ENCODE results near the gene SLC35A5.

The SLC35A5 gene

DNA sequence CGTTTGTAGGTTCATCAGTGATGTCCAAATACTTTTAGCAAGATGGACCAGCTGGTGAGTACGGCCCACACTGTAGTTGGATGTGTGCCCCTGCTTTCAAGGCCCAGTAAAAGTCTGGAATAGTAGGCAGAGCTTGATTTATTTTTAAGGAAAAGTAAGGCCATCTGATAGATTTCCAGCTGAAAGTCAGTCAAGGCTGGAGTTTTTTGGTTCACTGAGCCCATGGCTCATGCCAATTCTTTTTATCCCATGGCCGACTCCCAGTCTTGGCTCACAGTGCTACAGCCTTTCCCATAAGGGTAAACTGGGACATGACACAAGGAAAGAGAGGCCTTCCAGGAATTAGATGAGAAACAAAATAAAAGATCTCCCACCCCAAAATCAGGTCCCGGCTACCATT lies 65.6 kb downstream of the SLC35A5 start:
- no peak for DNase-seq (ENCODE audit: low read depth)

DNA sequence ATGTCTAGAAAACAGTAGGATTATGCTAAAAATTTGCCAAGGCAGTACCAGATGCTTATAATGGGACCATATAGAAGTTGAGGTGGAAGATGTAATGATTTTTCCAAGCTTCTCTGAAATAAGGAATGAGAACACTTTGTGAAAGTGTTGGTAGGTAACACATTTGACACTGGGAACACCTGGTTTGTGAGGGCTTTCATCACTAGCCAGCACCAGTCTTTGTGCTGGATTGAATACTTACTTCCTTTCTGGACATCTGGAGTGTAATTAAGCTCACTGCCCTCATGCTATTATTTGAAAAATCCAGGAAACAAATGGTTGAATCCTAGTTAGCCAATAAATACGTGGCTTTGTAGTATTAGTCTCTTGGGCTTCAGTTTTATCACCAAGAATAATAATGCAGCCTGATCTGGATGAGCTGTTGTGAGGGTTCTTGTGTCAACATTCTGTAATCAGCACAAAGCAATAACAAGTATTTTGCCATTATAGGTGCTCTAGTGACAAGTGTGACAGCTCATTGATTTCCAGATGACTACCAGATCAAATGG lies 66.1 kb downstream of the SLC35A5 start:
- no peak for DNase-seq (ENCODE audit: low read depth)

DNA sequence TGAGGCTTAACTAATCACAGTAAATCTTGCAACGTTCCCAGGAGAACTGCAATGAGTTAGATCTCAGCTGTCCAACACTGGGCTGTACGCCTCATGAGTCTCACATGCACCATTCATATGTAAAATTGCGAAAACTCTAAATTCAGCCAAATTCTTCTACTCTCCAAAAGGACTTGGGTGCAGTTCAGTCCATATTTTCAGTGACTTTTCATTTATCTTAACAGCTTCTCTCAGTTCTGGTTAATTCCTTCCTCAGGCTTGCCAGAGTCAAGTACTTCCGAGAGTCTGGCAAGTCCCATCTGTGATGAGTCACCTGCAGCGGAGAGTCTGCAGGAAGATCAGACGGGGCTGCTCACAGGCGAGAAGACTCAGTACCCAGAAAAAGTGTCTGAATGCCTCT lies 67.6 kb downstream of the SLC35A5 start:
- no peak for DNase-seq (ENCODE audit: low read depth)

DNA sequence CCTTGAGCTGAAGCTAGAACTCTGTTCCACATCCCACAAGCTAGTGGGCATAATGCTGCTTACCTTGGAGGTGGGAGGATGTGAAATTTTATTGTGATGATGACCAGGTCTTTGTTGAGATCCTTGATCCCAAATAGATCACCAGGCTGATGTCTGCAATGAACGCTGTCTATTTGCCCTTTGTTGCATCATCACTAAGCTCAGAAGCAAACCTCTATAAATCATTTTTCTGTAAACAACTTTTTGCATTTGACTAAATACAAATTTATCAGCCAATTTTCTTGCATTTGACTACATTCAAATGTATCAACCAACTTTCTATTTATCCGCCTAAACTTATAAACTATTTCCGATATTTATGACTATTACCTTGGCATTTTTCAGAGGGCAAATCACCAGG lies 69.4 kb downstream of the SLC35A5 start:
- no peak for DNase-seq (ENCODE audit: low read depth)

DNA sequence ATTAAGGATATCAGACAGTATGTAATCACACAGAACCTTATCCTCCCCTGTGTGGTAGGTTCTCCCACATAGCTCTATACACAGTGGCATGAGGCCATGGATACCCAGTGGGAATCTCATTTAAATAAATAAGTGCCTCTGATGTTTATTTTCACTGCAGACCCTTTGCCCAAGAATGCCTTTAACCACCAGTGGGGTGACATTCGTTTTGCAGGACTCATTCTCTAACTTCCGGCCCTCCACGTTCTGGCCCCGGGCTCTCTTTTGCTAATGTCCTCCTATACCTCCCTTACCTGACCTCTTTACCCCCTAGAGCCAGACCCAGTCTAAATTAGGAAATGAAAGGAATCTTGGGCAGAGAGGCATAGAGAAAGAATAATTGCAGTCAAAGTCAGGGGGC lies 70.8 kb downstream of the SLC35A5 start:
- no peak for DNase-seq (ENCODE audit: low read depth)

DNA sequence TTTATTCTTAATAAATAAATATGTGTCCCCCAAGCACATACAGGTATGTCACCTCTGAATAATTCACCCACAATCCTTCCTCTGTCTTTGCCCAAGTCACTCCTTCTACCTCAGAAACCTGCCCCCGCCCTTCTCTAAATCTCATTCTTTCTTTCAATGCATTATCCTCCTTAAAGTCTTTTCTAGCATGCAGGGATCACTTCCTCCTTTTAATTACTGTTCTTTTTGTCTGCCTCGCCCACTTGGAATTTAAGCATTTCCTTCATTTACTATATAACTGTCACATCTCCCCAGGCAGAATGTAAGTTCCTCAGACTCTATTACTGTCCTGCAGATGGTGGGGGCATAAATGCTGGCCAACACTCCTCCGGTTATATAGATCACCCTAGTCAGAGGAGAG lies 71.3 kb downstream of the SLC35A5 start:
- no peak for DNase-seq (ENCODE audit: low read depth)

DNA sequence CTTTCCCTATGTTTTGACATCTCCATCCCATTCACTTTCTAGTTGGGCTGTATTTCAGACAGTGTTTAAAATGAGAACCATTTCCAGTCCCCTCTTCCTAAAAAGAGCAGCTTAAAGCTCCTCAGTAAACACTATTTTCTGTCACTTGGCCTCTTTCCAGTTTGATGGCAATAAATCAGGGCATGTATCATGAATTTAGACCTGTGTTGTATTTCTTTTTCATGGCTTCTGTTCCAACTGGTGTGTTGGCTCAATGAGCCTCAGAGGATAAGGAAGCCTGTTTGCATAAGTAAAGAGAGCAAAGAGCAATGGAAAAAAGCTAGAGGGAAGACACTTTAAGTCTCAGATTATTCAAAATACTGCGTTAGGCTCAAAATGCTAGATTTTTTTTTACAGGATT lies 71.9 kb downstream of the SLC35A5 start:
- no peak for DNase-seq (ENCODE audit: low read depth)

DNA sequence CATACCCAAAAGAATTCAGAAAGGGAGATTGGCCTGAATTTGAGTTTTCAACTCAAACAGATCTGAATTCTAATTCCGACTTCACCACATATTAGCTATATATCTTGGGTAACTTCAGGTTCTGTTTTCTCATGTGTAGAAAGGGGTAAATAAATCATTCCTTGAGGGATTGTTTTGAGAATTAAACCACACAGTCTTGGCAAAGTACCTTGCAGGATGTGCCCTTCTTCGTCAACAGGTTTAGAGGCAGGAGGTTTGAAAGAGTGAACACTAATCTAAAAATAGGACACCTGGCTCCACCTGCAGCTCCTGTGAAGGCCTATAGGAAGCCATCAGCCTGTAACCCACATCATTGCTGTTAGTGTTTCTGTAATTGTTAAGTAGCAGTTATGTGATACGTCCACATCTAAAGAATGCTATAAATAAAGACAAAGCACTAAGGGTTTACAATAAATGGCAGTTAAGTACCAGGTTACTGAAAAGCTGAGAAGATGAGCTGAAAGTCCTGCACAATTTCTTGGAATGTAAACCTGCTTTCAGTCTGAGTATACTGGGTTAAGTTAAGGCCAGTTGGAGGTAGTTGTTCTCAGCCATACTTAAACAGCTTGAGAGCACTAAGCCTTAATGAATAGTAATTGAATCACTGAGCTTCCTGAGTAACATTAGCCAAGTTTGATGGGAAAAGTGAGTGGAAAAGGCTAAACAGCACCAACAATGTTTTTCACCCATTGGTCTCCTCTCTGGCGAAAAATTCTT lies 73.1 kb downstream of the SLC35A5 start:
- no peak for DNase-seq (ENCODE audit: low read depth)
